Measurements from ENCODE around the gene CD300E.
"Not testable (repeated sequence)": the region's sequence is repeated elsewhere in the genome, so short reads cannot be mapped to it uniquely, and the experiment has no call there.

The CD300E gene

GRCh38 chr17:74633326-74633725, 9.8 kb upstream of the CD300E start:
- no peak for DNase-seq

GRCh38 chr17:74632617-74633016, 9.1 kb upstream of the CD300E start:
- peak; percentile 17 for DNase-seq

GRCh38 chr17:74631468-74632450, 8.2 kb upstream of the CD300E start:
- peak; percentile 97 for DNase-seq

- not testable (repeated sequence) for DNase-seq
These were observed 6.7 kb upstream of the CD300E start for GRCh38 chr17:74630251-74630650.

- DNase-seq = peak; percentile 20
These were observed 2.1 kb upstream of the CD300E start for GRCh38 chr17:74625661-74626060.

- no peak for DNase-seq
These were observed 593 bp upstream of the CD300E start for GRCh38 chr17:74624131-74624530.

- no peak for DNase-seq
These were observed 4.4 kb downstream of the CD300E start for GRCh38 chr17:74619077-74619673.

- no peak for DNase-seq
These were observed 5.1 kb downstream of the CD300E start for GRCh38 chr17:74618451-74618850.

GRCh38 chr17:74616696-74617095, 6.8 kb downstream of the CD300E start:
- DNase-seq = no peak

GRCh38 chr17:74612046-74612445, 11.5 kb downstream of the CD300E start:
- no peak for DNase-seq

GRCh38 chr17:74610108-74610507, 13.4 kb downstream of the CD300E start:
- peak; percentile 3 for DNase-seq

- no peak for DNase-seq
These were observed 15.0 kb downstream of the CD300E start for GRCh38 chr17:74608511-74608910.

- DNase-seq = peak; percentile 27
These were observed 16.3 kb downstream of the CD300E start for GRCh38 chr17:74607221-74607620.

GRCh38 chr17:74606050-74606449, 17.5 kb downstream of the CD300E start:
- DNase-seq = no peak

GRCh38 chr17:74605361-74605760, 18.2 kb downstream of the CD300E start:
- peak; percentile 49 for DNase-seq

GRCh38 chr17:74604761-74605160, 18.8 kb downstream of the CD300E start:
- DNase-seq = no peak

GRCh38 chr17:74604200-74604599, 19.3 kb downstream of the CD300E start:
- DNase-seq = peak; percentile 15

- DNase-seq = no peak
These were observed 19.8 kb downstream of the CD300E start for GRCh38 chr17:74603746-74604145.

- peak; percentile 90 for DNase-seq
These were observed 20.4 kb downstream of the CD300E start for GRCh38 chr17:74603037-74603635.

GRCh38 chr17:74601944-74602572, 21.5 kb downstream of the CD300E start:
- DNase-seq = peak; percentile 39

GRCh38 chr17:74599448-74599939, 24.0 kb downstream of the CD300E start:
- peak; percentile 95 for DNase-seq

- peak; percentile 64 for DNase-seq
These were observed 24.5 kb downstream of the CD300E start for GRCh38 chr17:74599023-74599399.

Measured in MV-4-11 (cell line).